ENCODE results near the gene GALNT2. TPM values are rescaled to one million over a fixed set of nuclear protein-coding genes. Genes with fewer than 3 reads are reported as not detected.

GALNT2 gene
- total RNA-seq, 1 experiment from 2014 or later: 141 TPM

GRCh38 chr1:230280906-230281413 lies 213.9 kb downstream of the GALNT2 start:
- BruUV-seq (replicated peaks): no TSS peak
- Mint-ChIP-seq H3K27me3 (ENCODE audit: unreplicated experiment) (no peaks in the 10 kb centered on the region), H3K4me1 (ENCODE audit: low read depth, unreplicated experiment) (no peaks in the 10 kb centered on the region), H3K36me3 (ENCODE audit: insufficient read depth, unreplicated experiment) (peaks cover 13% of the 10 kb centered on the region), H3K27ac (ENCODE audit: unreplicated experiment) (no peak overlapping the region), H3K4me3 (ENCODE audit: low read depth, unreplicated experiment) (no peak overlapping the region), H3K9me3 (ENCODE audit: low read depth, unreplicated experiment) (no peaks in the 10 kb centered on the region)
- no peak for DNase-seq
- intact Hi-C loops (cut with micrococcal nuclease; ENCODE audit: unreplicated experiment): no loop called here
- TF ChIP-seq CTCF (IDR thresholded peaks at IDR 0.05; ENCODE audit: unreplicated experiment): no peak
- CTCF ChIA-PET: interaction anchor here (0.6 kb wide), 2 partner anchors 24 to 491 kb away, joined by 3 to 4 read pairs; no protein-coding TSS in a partner anchor

- peaks cover 8% of the 10 kb centered on the region for H3K36me3 Mint-ChIP-seq (ENCODE audit: insufficient read depth, unreplicated experiment)
- no peak for TF ChIP-seq CTCF (IDR thresholded peaks at IDR 0.05; ENCODE audit: unreplicated experiment)
- H3K4me3 Mint-ChIP-seq (ENCODE audit: low read depth, unreplicated experiment): no peak overlapping the region
- H3K27me3 Mint-ChIP-seq (ENCODE audit: unreplicated experiment): no peaks in the 10 kb centered on the region
- intact Hi-C loops (cut with micrococcal nuclease; ENCODE audit: unreplicated experiment): no loop called here
- no peaks in the 10 kb centered on the region for H3K9me3 Mint-ChIP-seq (ENCODE audit: low read depth, unreplicated experiment)
- H3K27ac Mint-ChIP-seq (ENCODE audit: unreplicated experiment): no peak overlapping the region
- no peaks in the 10 kb centered on the region for H3K4me1 Mint-ChIP-seq (ENCODE audit: low read depth, unreplicated experiment)
- CTCF ChIA-PET: interaction anchor here (0.6 kb wide), 1 partner anchor 23 kb away, joined by 4 read pairs; no protein-coding TSS in a partner anchor
- BruUV-seq (replicated peaks): no TSS peak
- DNase-seq: no peak
These were observed 214.5 kb downstream of the GALNT2 start for GRCh38 chr1:230281556-230281955.

GRCh38 chr1:230282157-230282556 lies 215.1 kb downstream of the GALNT2 start:
- DNase-seq: no peak
- Mint-ChIP-seq H3K9me3 (ENCODE audit: low read depth, unreplicated experiment) (no peaks in the 10 kb centered on the region), H3K27me3 (ENCODE audit: unreplicated experiment) (peaks cover under 1% of the 10 kb centered on the region), H3K4me1 (ENCODE audit: low read depth, unreplicated experiment) (no peaks in the 10 kb centered on the region), H3K27ac (ENCODE audit: unreplicated experiment) (no peak overlapping the region), H3K4me3 (ENCODE audit: low read depth, unreplicated experiment) (no peak overlapping the region), H3K36me3 (ENCODE audit: insufficient read depth, unreplicated experiment) (peaks cover 7% of the 10 kb centered on the region)
- no peak for TF ChIP-seq CTCF (IDR thresholded peaks at IDR 0.05; ENCODE audit: unreplicated experiment)
- no TSS peak for BruUV-seq (replicated peaks)
- CTCF ChIA-PET: no interaction called here
- intact Hi-C loops (cut with micrococcal nuclease; ENCODE audit: unreplicated experiment): no loop called here

- intact Hi-C loops (cut with micrococcal nuclease; ENCODE audit: unreplicated experiment): no loop called here
- Mint-ChIP-seq H3K4me1 (ENCODE audit: low read depth, unreplicated experiment) (peaks cover 6% of the 10 kb centered on the region), H3K9me3 (ENCODE audit: low read depth, unreplicated experiment) (no peaks in the 10 kb centered on the region), H3K4me3 (ENCODE audit: low read depth, unreplicated experiment) (no peak overlapping the region), H3K27me3 (ENCODE audit: unreplicated experiment) (peaks cover 14% of the 10 kb centered on the region), H3K27ac (ENCODE audit: unreplicated experiment) (no peak overlapping the region), H3K36me3 (ENCODE audit: insufficient read depth, unreplicated experiment) (peaks cover 7% of the 10 kb centered on the region)
- no peak for TF ChIP-seq CTCF (IDR thresholded peaks at IDR 0.05; ENCODE audit: unreplicated experiment)
- no peak for DNase-seq
- BruUV-seq (replicated peaks): no TSS peak
- CTCF ChIA-PET: no interaction called here
These were observed 216.6 kb downstream of the GALNT2 start for GRCh38 chr1:230283678-230284077.

Data from Calu3 (cell line).